Thyroid gland (tissue), 4 donors: ENCODE data around the gene CBLL1.

Source experiments
- POLR2A ChIP-seq, 2 donors: fragments of 450-650 bp; IDR thresholded peaks; one replicate each; pipeline ENCODE4 v1.6.1; 2017; ENCODE audit warnings: antibody characterized with exemption in 2 of 2, mild to moderate bottlenecking in 2 of 2, moderate library complexity in 1 of 2
- TF ChIP-seq, protein P1 (sequence below), 6 experiments: fragments of 200-600 bp in 3 of 6; fragments of 450-650 bp in 3 of 6; sonication (generic) in 3 of 6; IDR thresholded peaks; one replicate each; pipeline ENCODE4 v1.5.1; 2016 to 2019; ENCODE audit warnings: antibody characterized with exemption in 6 of 6, mild to moderate bottlenecking in 2 of 6, inconsistent platforms in 1 of 6, moderate library complexity in 1 of 6

- TF ChIP-seq, protein P1, sequence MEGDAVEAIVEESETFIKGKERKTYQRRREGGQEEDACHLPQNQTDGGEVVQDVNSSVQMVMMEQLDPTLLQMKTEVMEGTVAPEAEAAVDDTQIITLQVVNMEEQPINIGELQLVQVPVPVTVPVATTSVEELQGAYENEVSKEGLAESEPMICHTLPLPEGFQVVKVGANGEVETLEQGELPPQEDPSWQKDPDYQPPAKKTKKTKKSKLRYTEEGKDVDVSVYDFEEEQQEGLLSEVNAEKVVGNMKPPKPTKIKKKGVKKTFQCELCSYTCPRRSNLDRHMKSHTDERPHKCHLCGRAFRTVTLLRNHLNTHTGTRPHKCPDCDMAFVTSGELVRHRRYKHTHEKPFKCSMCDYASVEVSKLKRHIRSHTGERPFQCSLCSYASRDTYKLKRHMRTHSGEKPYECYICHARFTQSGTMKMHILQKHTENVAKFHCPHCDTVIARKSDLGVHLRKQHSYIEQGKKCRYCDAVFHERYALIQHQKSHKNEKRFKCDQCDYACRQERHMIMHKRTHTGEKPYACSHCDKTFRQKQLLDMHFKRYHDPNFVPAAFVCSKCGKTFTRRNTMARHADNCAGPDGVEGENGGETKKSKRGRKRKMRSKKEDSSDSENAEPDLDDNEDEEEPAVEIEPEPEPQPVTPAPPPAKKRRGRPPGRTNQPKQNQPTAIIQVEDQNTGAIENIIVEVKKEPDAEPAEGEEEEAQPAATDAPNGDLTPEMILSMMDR (IDR thresholded peaks at IDR 0.05) = no peak
- TF ChIP-seq POLR2A (IDR thresholded peaks at IDR 0.05) = no peak
Measured at GRCh38 chr7:107703872-107704271, 40.1 kb upstream of the CBLL1 start.
